G401.6 (cell line): ENCODE results near the gene DIS3L2.

Experiments used
- FAIRE-seq: peaks from 2 replicates; lab custom pipeline; 2012; peaks lifted over from hg19 to GRCh38; lab: Jason Lieb, UNC

DIS3L2 gene

GRCh38 chr2:231961349-231962166 lies at the start of gene DIS3L2:
Gene DIS3L2, plus strand, starts transcription at chr2:231961713. Its CDS starts 53,215 bp downstream, at chr2:232014928.
- FAIRE-seq = no peak

- no peak for FAIRE-seq
These were observed 47.3 kb upstream of the DIS3L2 start for GRCh38 chr2:231914077-231914690.

GRCh38 chr2:231917280-231918066 lies 44.0 kb upstream of the DIS3L2 start:
- FAIRE-seq = no peak

GRCh38 chr2:231918501-231919330 lies 42.8 kb upstream of the DIS3L2 start:
- FAIRE-seq = no peak

- FAIRE-seq = no peak
These were observed 42.0 kb upstream of the DIS3L2 start for GRCh38 chr2:231919341-231920035.

- FAIRE-seq = no peak
These were observed 41.1 kb upstream of the DIS3L2 start for GRCh38 chr2:231920366-231920765.

GRCh38 chr2:231920795-231921194 lies 40.7 kb upstream of the DIS3L2 start:
- no peak for FAIRE-seq

GRCh38 chr2:231922311-231923009 lies 39.1 kb upstream of the DIS3L2 start:
- no peak for FAIRE-seq

- FAIRE-seq = no peak
These were observed 38.5 kb upstream of the DIS3L2 start for GRCh38 chr2:231923010-231923344.

- FAIRE-seq = no peak
These were observed 37.3 kb upstream of the DIS3L2 start for GRCh38 chr2:231923951-231924888.

- FAIRE-seq = no peak
These were observed 36.6 kb upstream of the DIS3L2 start for GRCh38 chr2:231924889-231925275.

GRCh38 chr2:231925303-231926179 lies 36.0 kb upstream of the DIS3L2 start:
- no peak for FAIRE-seq

GRCh38 chr2:231926180-231926741 lies 35.3 kb upstream of the DIS3L2 start, which contains the start of gene NPPC:
Gene NPPC, minus strand, starts transcription at chr2:231926396. Its CDS starts 147 bp downstream, at chr2:231926249.
- no peak for FAIRE-seq

GRCh38 chr2:231926761-231927565 lies 34.5 kb upstream of the DIS3L2 start:
- FAIRE-seq = no peak

GRCh38 chr2:231927566-231927890 lies 34.0 kb upstream of the DIS3L2 start:
- no peak for FAIRE-seq

- FAIRE-seq = no peak
These were observed 33.0 kb upstream of the DIS3L2 start for GRCh38 chr2:231928481-231928880.

GRCh38 chr2:231928901-231929725 lies 32.4 kb upstream of the DIS3L2 start:
- no peak for FAIRE-seq
